ENCODE results near the gene RIN3. TPM values are rescaled to one million over a fixed set of nuclear protein-coding genes. Genes with fewer than 3 reads are reported as not detected.
A peak's percentile ranks its signal among the peaks of the same experiment; 100 is the strongest.

RIN3 gene
- total and polyA plus RNA-seq, 12 donors, result 3.9 to 63.2 (median 30.3) TPM

- no peak for DNase-seq
- Histone ChIP-seq H3K4me3 (no peak overlapping the region), H3K4me1 (replicated peaks in 1 of 2) (peaks cover 0 to 2% of the 10 kb centered on the region in 2 donors), H3K36me3 (replicated peaks in 1 of 2) (no peaks in the 10 kb centered on the region), H3K27me3 (no peaks in the 10 kb centered on the region), H3K27ac (no peak overlapping the region), H3K9me3 (replicated peaks in 1 of 3) (no peaks in the 10 kb centered on the region)
- intact Hi-C loops (cut with DNase I), result loop anchor here in 1 of 2 donors (5.0 kb wide), 1 partner anchor 84 kb away; no protein-coding TSS in a partner anchor
- TF ChIP-seq CTCF (IDR thresholded peaks at IDR 0.05) (no peak), POLR2A (IDR thresholded peaks at IDR 0.05) (no peak)
Measured at GRCh38 chr14:92698393-92698792, 184.8 kb downstream of the RIN3 start.

DNA sequence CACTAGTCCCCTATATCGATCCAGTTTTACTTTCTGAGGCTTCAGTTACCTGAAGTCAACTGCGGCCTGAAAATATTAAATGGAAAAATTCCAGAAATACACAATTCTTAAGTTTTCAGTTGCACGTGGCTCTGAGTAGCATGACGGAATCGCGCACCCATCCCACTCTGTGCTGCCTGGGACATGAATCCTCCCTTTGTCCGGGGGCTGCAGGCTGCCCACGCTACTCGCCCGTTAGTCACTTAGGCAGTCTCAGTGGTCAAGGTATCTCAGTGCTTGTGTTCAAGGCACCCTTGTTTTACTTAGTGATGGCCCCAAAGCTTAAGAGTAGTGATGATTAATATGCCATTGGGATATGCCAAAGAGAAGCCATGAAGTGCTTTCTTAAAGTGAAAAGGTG is 188.2 kb downstream of the RIN3 start:
- intact Hi-C loops (cut with DNase I), result no loop called here
- 82 to 91% (median 85%) methylated on average over 10 of the region's 10 CpGs for WGBS, 4 donors
- H3K4me3 ChIP-seq, result no peak overlapping the region
- TF ChIP-seq CTCF (IDR thresholded peaks at IDR 0.05), result no peak
- no peak for TF ChIP-seq POLR2A (IDR thresholded peaks at IDR 0.05)
- H3K27me3 ChIP-seq, result no peaks in the 10 kb centered on the region
- no peak overlapping the region for H3K27ac ChIP-seq
- peaks cover 0 to 8% of the 10 kb centered on the region in 2 donors for H3K36me3 ChIP-seq (replicated peaks in 1 of 2)
- DNase-seq, result peak in 1 of 7 donors; percentile 7
- no peaks in the 10 kb centered on the region for H3K9me3 ChIP-seq (replicated peaks in 1 of 3)
- peaks cover 0 to 3% of the 10 kb centered on the region in 2 donors for H3K4me1 ChIP-seq (replicated peaks in 1 of 2)

GRCh38 chr14:92702441-92702918 is 188.9 kb downstream of the RIN3 start:
- H3K36me3 ChIP-seq (replicated peaks in 1 of 2), result peaks cover 0 to 10% of the 10 kb centered on the region in 2 donors
- peak overlapping the region in 1 of 5 donors; percentile 10 for H3K27ac ChIP-seq

DNA sequence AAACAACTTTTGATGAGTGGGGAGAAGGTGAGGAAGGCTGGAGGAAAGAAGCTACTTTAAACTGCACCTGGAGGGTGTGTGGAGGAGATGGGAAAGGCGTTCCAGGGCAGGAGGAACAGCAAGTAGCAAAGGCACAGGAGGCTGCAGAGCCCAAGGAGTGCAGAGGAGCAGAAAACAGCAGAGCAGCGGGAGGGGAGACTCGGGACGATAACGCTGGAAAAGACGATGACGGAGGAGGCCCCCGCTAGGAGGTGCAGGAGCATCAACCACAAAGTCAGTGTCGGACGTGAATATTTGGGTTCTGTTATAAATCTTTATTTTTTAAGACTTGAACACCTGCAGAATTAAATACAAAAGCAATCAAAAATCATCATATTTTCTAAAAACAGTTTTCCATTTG is 189.9 kb downstream of the RIN3 start:
- peaks cover 0 to 10% of the 10 kb centered on the region in 2 donors for H3K36me3 ChIP-seq (replicated peaks in 1 of 2)
- peaks cover 0 to 3% of the 10 kb centered on the region in 2 donors for H3K4me1 ChIP-seq (replicated peaks in 1 of 2)
- WGBS, 4 donors, result 91 to 96% (median 94%) methylated on average over 10 of the region's 10 CpGs
- intact Hi-C loops (cut with DNase I), result no loop called here
- H3K27ac ChIP-seq, result no peak overlapping the region
- TF ChIP-seq CTCF (IDR thresholded peaks at IDR 0.05) (no peak), POLR2A (IDR thresholded peaks at IDR 0.05) (no peak)
- no peaks in the 10 kb centered on the region for H3K27me3 ChIP-seq
- DNase-seq, result peak in 1 of 7 donors; percentile 4
- H3K4me3 ChIP-seq, result no peak overlapping the region
- H3K9me3 ChIP-seq (replicated peaks in 1 of 3), result no peaks in the 10 kb centered on the region

More at GRCh38 chr14:92702441-92702918, 188.9 kb downstream of the RIN3 start:
- TF ChIP-seq CTCF (IDR thresholded peaks at IDR 0.05) (peak in 1 of 6 experiments; percentile 23), POLR2A (IDR thresholded peaks at IDR 0.05) (no peak)
- peak in 1 of 7 donors; percentile 41 for DNase-seq
- Histone ChIP-seq H3K27me3 (no peaks in the 10 kb centered on the region), H3K4me3 (no peak overlapping the region), H3K9me3 (replicated peaks in 1 of 3) (no peaks in the 10 kb centered on the region), H3K4me1 (replicated peaks in 1 of 2) (peaks cover 0 to 3% of the 10 kb centered on the region in 2 donors)
- intact Hi-C loops (cut with DNase I), result no loop called here
- WGBS, 4 donors, result 71 to 86% (median 81%) methylated on average over 9 of the region's 9 CpGs

Measured in adrenal gland (tissue), 12 donors.